Skin epidermis (tissue), 12 donors: Measurements from ENCODE around the gene OGDH.

Source experiments
- H3K27ac ChIP-seq, 21 experiments: fragments of 200-600 bp; sonication (generic) in 11 of 21; one replicate each; pipeline ENCODE4 v1.5.0; 2020; ENCODE audit warnings: mild to moderate bottlenecking in 3 of 21, inconsistent platforms in 2 of 21, moderate library complexity in 2 of 21
- H3K4me3 ChIP-seq, 7 experiments: fragments of 200-600 bp; sonication (generic) in 2 of 7; one replicate each; pipeline ENCODE4 v1.5.0; 2020; ENCODE audit warnings: inconsistent platforms in 2 of 7, mild to moderate bottlenecking in 2 of 7, moderate library complexity in 1 of 7

Gene OGDH

DNA sequence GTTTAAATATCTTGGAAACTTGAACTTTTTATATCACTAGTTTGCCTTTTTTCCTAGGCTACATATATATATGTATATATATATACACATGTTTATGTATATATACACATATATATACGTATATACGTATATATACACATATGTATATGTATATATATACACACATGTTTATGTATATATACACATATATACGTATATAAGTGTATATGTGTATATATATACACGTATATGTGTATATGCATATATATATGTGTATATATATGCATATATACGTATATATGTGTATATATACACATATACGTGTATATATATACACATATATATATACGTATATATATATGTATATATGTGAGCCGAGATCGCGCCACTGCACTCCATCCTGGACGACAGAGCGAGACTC lies 10.1 kb downstream of the OGDH start:
- H3K27ac ChIP-seq = peak overlapping the region in 1 of 21 experiments; percentile 78
- H3K4me3 ChIP-seq = no peak overlapping the region

DNA sequence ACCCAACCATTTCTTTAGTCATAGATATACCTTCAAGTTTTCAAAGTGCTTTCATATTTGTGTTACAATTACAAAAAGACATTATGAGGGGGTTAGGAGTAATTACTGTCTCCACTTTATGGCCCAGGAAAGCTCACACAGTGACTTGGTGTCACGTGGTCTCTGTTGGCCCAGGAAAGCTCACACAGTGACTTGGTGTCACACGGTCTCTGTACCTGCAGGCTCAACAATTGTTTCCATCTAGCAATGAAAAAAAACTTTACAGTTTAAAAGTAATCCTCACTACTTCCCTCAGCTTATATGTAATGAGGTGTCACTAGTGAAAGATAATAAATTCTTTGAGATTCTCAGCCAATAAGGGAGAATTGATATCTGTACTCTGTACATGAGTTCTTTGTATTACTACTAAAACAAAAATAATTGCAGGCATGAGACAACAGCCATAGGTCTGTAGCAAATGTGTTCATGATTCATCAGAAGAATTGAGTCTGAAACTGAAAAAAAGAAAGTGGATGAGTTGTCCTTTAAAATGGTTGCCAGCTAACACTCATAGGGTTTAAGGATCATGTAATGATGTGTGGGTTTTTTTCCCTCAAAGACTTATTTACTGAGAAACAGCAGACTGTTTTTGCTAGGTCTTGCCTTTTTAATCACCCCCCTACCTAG lies 10.9 kb downstream of the OGDH start:
- Histone ChIP-seq H3K4me3 (no peak overlapping the region), H3K27ac (peak overlapping the region in 16 of 21 experiments; percentile 30 to 99 (median 67))

DNA sequence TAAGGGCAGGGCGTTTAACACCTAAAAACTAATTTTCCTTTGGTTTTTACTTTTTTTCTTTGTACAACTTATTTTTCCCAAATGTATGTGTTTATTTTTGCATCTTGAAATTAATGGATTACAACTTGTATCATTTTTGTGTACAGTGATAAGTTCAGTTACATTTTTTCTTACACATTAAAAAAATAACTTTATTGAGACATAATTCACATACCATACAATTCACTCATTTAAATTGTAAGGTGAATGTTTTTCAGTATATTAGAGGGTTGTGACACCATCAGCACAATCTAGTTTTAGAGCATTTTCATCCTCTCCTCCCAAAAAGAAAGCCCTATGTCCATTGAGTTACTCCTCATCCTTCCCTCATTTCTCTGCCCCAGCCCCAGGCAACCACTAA lies 11.6 kb downstream of the OGDH start:
- H3K27ac ChIP-seq = peak overlapping the region in 17 of 21 experiments; percentile 37 to 99 (median 68)
- no peak overlapping the region for H3K4me3 ChIP-seq

DNA sequence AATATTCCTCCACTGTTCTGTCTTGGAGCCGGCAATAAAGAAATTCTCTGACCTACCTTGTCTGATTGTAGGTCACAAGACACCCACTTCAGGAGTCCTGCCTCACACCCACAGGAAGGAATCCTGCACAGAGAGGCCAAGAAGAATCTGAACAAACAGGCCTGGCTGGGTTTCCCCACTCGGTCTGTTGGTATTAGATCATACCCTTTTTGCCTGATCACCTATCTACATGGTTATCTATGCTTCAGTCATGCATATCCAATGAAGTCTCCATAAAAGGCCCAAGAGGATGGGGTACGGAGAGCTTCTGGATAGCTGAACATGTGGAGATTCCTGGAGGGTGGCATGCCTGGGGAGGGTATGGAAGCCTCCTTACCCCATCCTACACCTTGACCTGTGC lies 12.3 kb downstream of the OGDH start:
- Histone ChIP-seq H3K4me3 (no peak overlapping the region), H3K27ac (peak overlapping the region in 18 of 21 experiments; percentile 10 to 99 (median 67))

DNA sequence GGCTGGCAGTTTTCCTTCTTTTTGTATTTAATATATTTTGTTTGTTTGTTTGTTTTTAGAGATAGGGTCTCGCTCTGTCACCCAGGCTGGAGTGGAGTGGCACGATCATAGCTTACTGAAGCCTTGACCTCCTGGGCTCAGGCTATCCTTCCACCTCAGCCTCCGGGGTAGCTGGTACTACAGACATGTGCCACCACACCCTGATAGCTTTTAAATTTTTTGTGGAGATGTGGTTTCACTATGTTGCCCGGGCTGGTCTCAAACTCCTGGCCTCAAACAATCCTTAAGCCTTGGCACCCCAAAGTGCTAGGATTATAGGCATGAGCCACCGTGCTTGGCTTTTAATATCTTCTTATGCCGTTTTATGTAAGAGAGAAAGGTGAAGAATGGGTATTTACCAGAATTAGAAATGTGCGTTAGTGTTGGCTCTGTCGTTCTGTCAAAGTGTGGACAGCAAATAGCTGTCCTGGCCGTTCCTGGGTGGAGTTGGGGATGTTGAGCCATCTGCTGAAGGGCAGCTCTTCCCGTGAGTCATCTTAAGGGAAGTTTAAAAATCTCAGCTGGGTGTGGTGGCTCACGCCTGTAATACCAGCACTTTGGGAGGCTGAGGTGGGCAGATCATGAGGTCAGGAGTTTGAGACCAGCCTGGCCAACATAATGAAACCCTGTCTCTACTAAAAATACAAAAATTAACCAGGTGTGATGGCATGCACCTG lies 14.8 kb downstream of the OGDH start:
- peak overlapping the region in 17 of 21 experiments; percentile 35 to 99 (median 71) for H3K27ac ChIP-seq
- no peak overlapping the region for H3K4me3 ChIP-seq

DNA sequence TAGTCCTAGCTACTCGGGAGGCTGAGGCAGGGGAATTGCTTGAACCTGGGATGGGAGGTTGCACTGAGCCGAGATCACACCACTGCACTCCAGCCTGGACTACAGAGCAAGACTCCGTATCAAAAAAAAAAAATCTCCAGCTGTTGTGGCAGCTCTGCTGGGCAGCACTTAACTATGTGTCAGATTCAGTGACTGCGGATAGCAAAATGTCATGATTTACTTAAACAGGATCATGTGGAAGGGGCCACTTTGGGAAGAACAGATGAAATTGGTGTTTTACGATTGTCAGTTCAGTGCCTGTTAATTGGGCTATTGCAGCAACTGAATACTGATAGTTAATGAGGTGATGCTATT lies 15.3 kb downstream of the OGDH start:
- H3K4me3 ChIP-seq = no peak overlapping the region
- H3K27ac ChIP-seq = peak overlapping the region in 17 of 21 experiments; percentile 35 to 99 (median 76)

DNA sequence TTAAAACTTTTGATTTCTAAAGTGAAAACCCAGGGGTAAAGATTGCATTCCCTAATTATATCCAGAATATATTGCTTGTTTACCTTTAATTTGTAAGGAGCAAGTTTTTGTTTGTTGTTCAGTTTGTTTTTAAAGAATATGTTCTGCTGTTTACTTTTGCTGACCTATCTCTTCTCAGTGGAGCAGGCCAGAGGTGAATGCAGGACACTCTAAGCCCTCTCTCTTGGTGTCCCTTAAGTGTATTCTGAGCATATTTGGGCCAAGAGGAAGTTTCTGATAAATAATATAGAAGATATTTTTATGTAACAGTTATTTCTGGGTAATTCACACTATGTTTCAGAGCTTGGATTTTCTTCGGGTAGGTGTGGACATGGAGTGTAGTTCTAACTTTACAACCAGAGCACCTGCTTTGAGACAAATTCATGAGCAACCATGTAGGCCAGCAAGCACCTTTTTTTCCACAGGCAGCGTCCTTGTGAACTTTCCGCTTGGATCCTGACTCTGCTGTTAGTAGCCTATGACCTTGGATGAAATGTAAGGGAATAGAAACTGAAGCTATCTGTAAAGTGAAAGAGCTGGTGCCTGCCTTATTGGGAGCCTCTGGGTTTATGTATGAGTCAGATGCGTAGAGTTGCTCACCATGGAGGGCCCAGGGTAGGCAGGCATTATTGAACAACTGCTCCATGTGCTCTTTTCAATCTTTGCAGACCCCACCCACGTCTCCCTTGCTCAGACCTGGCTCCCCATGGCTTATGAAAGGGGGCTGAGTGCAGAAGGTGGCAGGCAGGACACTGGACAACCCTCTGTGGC lies 16.1 kb downstream of the OGDH start:
- peak overlapping the region in 20 of 21 experiments; percentile 3 to 99 (median 68) for H3K27ac ChIP-seq
- no peak overlapping the region for H3K4me3 ChIP-seq

DNA sequence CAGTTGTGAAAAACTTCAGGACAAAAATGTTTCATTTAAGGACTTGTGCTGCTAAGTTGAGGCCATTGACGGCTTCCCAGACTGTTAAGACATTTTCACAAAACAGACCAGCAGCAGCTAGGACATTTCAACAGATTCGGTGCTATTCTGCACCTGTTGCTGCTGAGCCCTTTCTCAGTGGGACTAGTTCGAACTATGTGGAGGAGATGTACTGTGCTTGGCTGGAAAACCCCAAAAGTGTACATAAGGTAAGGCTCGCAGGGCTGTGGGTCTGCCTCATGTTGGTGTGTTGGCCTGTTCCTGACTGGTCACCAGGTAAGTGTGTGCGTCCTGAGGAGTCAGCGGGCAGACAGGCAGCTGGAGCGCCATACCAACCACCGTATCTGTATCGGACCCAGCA lies 17.9 kb downstream of the OGDH start:
- no peak overlapping the region for H3K4me3 ChIP-seq
- H3K27ac ChIP-seq = peak overlapping the region in 12 of 21 experiments; percentile 4 to 99 (median 38)

DNA sequence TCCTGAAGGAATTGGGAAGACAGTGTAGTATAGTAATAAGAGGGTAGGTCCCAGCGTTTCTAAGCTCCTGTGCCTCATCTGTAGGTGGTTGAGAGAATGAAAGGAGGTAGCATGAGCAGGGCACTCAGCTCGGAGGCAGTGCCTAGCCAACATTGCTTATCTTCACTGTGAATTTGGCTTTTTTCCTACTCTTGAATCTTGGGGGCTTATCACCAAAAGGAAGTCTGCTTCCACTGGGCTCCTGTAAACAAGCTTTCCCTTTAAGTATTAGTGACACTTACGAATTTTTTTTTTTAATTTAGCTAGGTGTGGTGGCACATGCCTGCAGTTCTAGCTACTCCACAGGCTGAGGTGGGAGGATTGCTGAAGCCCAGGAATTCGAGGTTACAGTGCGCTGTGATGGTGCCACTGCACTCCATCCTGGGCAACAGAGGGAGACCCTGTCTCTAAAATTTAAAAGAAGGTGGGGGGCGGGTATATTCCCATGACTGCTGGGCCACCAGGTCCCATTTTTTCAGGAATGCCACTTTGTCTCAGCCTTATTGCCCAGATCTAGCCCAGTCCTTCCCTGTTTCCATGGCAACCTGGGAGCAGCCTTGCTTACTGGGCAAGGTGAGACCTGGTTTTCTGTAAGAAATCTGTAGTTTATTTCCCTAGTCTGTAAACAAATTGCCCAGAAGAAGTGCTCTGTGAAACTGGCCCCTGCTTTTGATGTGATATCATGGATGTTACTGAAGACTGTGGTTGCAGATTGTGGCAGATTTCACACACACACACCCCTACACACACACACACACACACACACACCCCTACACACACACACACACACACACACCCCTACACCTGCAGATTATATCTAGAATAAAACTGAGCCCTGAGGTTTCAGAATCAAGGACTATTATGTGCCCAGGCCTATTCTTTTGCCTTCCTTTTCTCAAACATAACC lies 19.4 kb downstream of the OGDH start:
- peak overlapping the region in 13 of 21 experiments; percentile 5 to 99 (median 38) for H3K27ac ChIP-seq
- no peak overlapping the region for H3K4me3 ChIP-seq

DNA sequence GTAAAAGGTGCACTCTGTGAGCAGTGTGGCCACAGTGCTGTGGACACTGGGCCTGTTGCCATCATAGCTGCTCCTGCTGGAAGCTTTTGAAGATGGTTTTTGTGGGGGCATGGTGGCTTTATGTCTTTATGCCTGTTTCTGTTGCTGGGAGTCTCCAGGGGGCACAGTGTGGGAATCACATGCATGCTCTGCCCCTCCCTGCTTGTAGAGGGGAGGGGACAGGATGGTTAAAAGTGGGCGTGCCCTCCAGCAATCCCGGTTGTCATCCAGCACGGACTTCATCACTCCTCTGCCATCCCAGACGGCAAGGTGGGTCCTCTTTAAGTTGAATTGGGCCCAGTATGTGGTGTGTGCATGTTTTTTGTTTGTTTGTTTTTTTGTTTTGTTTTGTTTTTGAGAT lies 20.2 kb downstream of the OGDH start:
- Histone ChIP-seq H3K27ac (peak overlapping the region in 11 of 21 experiments; percentile 6 to 99 (median 25)), H3K4me3 (no peak overlapping the region)

DNA sequence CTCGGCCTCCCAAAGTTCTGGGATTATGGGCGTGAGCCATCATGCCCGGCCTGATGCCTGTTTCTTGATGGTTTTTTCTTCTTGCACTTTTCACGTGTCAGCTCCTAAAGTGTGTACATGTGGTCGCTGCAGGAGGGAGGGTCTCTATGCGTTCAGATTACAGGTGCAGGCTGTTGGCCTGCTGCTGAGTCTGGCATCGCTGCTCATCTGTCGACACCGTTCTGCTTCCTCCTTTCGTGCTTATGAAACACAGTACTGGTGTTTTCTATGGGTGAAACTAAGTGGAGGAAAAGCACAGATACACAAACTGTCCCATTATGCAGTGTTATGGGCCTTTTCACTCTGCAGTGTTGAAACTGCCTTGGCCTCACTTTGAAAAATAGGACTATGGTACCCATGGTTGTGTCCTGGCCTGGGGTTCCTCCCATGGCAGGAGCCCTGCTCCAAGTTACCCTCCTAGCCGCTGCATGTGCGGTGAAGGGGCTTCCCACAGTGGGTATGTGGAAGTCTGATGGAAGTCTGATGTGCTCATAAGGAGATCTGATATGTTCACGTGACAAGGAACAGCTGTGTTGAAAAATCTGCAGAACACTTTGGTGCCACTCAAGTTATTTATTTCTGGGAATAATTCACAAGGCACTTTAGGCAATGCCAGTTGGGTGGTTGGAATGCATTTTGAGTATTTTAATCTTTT lies 23.5 kb downstream of the OGDH start:
- H3K27ac ChIP-seq = peak overlapping the region in 16 of 21 experiments; percentile 12 to 99 (median 73)

DNA sequence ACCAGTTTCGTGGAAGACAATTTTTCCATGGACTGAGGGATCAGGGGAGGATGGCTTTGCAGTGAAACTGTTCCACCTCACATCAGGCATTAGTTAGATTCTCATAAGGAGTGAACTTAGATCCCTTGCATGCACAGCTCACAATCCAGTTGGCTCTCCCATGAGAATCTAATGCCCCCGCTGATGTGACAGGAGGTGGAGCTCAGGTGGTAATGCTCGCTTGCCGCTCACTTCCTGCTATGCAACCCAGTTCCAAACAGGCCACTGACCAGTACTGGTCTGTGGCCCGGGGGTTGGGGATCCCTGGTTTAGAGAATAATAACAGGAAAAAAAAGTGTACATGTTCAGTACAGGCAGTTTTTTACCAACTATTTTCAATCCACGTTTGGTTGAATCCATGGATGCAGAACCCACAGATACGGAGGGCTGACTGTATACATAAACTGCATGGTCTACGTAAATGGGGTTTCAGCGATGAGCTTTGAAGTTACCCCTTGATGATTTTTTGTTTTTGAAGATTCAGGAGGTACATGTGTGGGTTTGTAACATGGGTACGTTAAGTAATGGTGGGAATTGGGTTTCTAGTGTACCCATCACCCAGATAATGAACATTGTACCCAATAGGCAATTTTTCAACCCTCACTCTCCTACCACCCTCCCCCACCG lies 24.5 kb downstream of the OGDH start:
- H3K27ac ChIP-seq = peak overlapping the region in 16 of 21 experiments; percentile 27 to 99 (median 87)

More for the DNA sequence above, 23.5 kb downstream of the OGDH start:
- H3K4me3 ChIP-seq = no peak overlapping the region

DNA sequence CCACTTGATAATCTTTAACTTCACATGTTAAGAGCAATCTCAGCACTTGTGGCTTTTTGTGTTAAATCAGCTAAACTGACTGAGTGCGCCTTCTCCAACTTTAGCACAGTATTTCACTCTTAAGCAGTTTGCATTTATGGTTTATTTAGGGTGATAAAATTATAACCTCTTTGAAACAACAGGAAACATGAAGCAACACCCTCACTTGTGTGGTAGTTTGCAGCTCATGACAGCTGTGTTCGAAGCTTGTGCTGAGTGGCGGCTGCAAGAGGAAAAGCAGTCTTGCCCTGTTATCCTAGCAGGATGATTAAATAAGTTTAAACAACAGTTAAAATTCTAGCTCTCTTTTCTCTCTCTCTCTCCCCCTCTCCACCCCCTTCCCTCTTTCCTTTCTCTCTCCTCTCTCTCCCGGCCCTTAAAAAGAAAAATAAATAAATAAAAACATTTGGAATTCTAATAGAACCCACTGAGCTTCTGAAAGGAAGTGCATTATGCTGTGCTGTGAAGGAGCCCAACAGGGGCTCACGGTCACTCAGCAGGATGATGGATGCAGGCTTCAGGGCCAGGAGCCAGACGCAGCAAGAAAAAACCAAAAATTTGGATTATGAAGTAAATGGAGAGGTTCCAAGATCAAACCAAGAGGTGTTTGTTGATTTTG lies 25.2 kb downstream of the OGDH start:
- no peak overlapping the region for H3K4me3 ChIP-seq
- H3K27ac ChIP-seq = peak overlapping the region in 18 of 21 experiments; percentile 34 to 99 (median 94)

More for the DNA sequence above, 24.5 kb downstream of the OGDH start:
- H3K4me3 ChIP-seq = no peak overlapping the region

DNA sequence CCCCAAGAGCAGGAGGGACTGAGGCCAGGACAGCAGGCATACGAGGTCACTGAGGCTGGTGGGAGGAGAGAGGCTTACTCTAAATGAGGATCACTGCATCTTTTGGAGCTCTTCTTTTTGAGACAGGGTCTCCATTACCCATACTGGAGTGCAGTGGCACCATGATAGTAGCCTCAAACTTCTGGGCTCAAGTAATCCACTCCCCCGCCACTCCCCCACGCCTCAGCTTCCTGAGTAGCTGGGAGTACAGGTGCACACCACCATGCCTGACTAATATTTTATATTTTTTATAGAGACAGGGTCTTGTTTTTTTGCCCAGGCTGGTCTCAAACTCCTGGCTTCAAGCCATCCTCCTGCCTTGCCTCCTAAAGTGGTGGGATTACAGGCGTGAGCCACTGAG lies 25.8 kb downstream of the OGDH start:
- Histone ChIP-seq H3K27ac (peak overlapping the region in 20 of 21 experiments; percentile 0 to 99 (median 93)), H3K4me3 (no peak overlapping the region)

DNA sequence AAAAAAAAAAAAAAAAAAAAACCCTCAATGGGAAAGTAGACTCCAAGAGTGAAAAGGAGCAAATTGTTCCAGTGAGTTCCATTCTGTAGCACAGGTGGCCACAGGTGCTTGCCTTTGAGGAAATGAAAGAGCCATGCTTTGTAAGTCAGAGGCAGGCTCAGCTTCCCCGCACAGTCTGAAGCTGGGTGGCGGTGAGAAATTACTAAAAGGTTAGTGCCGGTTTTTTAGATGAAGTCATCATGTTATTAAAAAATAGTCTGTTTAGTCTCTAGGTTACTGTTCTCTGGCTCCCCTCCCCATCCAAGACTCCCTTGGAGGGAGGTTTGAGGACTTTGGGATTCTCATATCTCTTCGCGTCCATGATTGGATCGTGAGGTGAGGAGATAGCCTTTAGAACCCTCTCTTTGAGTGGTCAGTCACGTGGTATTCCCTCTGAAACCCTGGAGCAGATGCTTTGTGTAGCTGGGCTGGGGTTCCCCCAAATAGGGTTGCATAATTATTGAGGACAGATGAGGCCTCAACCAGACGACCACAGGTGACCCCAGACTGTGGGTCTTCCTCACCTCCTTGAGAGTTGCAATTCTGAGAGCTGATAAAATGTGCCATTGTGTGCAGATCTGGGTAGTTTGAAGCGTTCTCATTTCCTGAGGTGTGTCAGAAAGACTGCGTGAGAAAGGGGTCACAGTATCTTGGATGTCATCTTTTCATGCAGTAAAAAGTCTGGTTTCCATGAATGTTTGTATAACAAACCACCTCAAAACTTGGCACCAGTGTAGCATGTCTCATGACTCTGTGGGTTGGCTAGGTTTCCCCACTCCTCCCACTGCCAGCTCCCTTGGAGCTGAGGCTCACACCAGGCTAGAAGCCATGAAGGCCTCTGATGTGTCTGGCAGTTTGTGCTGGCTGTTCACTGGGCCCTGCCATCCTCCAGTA lies 27.1 kb downstream of the OGDH start:
- H3K27ac ChIP-seq = peak overlapping the region in 20 of 21 experiments; percentile 39 to 99 (median 94)
- H3K4me3 ChIP-seq = no peak overlapping the region

DNA sequence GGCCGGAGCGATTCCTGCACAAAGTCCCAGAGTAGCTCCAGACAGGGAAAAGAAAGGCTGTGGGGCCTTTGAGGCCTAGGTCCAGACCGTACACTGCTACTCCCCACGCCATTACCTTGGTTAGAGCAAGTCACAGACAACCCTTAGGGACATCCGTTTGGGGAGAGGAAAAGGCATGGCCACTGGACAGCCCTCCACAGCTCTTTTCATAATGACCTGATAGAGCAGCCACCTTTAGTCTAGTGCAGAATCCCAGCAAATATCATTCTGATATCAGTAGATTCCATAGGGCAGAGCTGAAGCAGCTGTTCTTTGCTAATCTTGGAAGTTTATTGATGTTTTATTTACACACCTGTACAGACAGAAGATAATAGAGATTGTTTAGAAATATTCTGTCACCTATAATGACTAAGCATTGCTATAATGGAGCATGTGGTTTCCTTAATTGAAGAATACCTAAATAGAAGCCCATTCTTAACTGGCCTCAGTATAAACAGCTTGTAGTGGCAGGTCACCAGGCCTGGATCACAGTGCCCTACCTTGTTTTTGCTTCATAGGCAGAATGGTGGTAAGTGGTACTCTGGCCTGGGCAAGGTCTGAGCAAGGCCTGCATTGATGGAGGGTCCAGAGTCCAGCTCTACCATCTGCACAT lies 27.9 kb downstream of the OGDH start:
- Histone ChIP-seq H3K4me3 (no peak overlapping the region), H3K27ac (peak overlapping the region in 20 of 21 experiments; percentile 39 to 99 (median 94))
